GM23338 (cell line): ENCODE measurements around the gene TRPC6. TPM values are rescaled to one million over a fixed set of nuclear protein-coding genes. Genes with fewer than 3 reads are reported as not detected.
A peak's percentile ranks its signal among the peaks of the same experiment; 100 is the strongest.

Source experiments
- ATAC-seq: fragments of 200-7000 bp; cut with Tn5 transposase; 3 replicates; pipeline ENCODE4 v1.9.1; 2020
- DNase-seq: peaks from one replicate; pipeline ENCODE4 v3.0.0-alpha.2; 2015; ENCODE audit warnings: low spot score
- H2AFZ ChIP-seq: fragments of 200-600 bp; sonication (generic); 2 replicates; pipeline ENCODE4 v1.8.0; 2016; ENCODE audit warnings: antibody characterized with exemption, mild to moderate bottlenecking, moderate library complexity
- H3F3A ChIP-seq: fragments of 200-600 bp; sonication (generic); replicated peaks from 2 replicates; pipeline ENCODE4 v1.8.0; 2017; ENCODE audit warnings: antibody characterized with exemption, mixed run types, low read depth
- H3K27ac ChIP-seq: fragments of 200-600 bp; sonication (generic); 2 replicates; pipeline ENCODE4 v1.6.1; 2016; ENCODE audit warnings: low read depth
- H3K27me3 ChIP-seq: fragments of 200-600 bp; sonication (generic); 2 replicates; pipeline ENCODE4 v1.8.0; 2016; ENCODE audit warnings: mild to moderate bottlenecking, mixed run types, moderate library complexity; ENCODE audit not compliant: insufficient read depth
- H3K36me3 ChIP-seq: fragments of 200-600 bp; sonication (generic); 2 replicates; pipeline ENCODE4 v1.8.0; 2016; ENCODE audit warnings: mild to moderate bottlenecking; ENCODE audit not compliant: insufficient read depth
- H3K4me1 ChIP-seq: fragments of 200-600 bp; sonication (generic); 2 replicates; pipeline ENCODE4 v1.8.0; 2016; ENCODE audit warnings: mild to moderate bottlenecking, moderate library complexity; ENCODE audit not compliant: insufficient read depth
- H3K4me2 ChIP-seq: fragments of 200-600 bp; sonication (generic); 2 replicates; pipeline ENCODE4 v1.7.1; 2017; ENCODE audit warnings: mixed run types
- H3K4me3 ChIP-seq: fragments of 200-600 bp; sonication (generic); 2 replicates; pipeline ENCODE4 v1.6.1; 2016; ENCODE audit warnings: mixed run types
- H3K79me2 ChIP-seq: fragments of 200-600 bp; sonication (generic); replicated peaks from 2 replicates; pipeline ENCODE4 v1.8.0; 2017; ENCODE audit warnings: mild to moderate bottlenecking; ENCODE audit not compliant: insufficient read depth
- H3K9me2 ChIP-seq: fragments of 200-600 bp; sonication (generic); 2 replicates; pipeline ENCODE4 v1.8.0; 2017; ENCODE audit not compliant: insufficient read depth
- H4K20me1 ChIP-seq: fragments of 200-600 bp; sonication (generic); replicated peaks from 2 replicates; pipeline ENCODE4 v1.8.0; 2017; ENCODE audit warnings: mild to moderate bottlenecking; ENCODE audit not compliant: insufficient read depth
- H3K27ac Mint-ChIP-seq: 2 replicates; pipeline ENCODE4 v1.8.0; 2020; ENCODE audit warnings: inconsistent platforms, mild to moderate bottlenecking, moderate library complexity, mixed read lengths
- H3K27me3 Mint-ChIP-seq: 3 replicates; pipeline ENCODE4 v1.8.0; 2022; ENCODE audit warnings: low read depth, mild to moderate bottlenecking, moderate library complexity, mixed read lengths, inconsistent platforms; ENCODE audit not compliant: insufficient read depth, poor library complexity
- H3K36me3 Mint-ChIP-seq: 3 replicates; pipeline ENCODE4 v1.8.0; 2021; ENCODE audit warnings: low read depth, mild to moderate bottlenecking, inconsistent platforms, moderate library complexity, mixed read lengths
- H3K4me1 Mint-ChIP-seq: 3 replicates; pipeline ENCODE4 v1.8.0; 2020; ENCODE audit warnings: mild to moderate bottlenecking, inconsistent platforms, mixed read lengths
- H3K4me3 Mint-ChIP-seq: 3 replicates; pipeline ENCODE4 v1.8.0; 2021; ENCODE audit warnings: moderate library complexity, mild to moderate bottlenecking, inconsistent platforms, mixed read lengths
- H3K9me3 Mint-ChIP-seq: 3 replicates; pipeline ENCODE4 v1.8.0; 2020; ENCODE audit warnings: moderate library complexity, mild to moderate bottlenecking, inconsistent platforms, mixed read lengths
- CREB1 ChIP-seq: fragments of 250-450 bp; sonication (Bioruptor Pico); IDR thresholded peaks from 2 replicates; pipeline ENCODE4 v1.5.0; 2020; ENCODE audit warnings: low read depth, mild to moderate bottlenecking, moderate library complexity
- EZH2 ChIP-seq: fragments of 200-600 bp; sonication (generic); IDR thresholded peaks from one replicate; pipeline ENCODE4 v1.8.0; 2017; ENCODE audit warnings: antibody characterized with exemption, mild to moderate bottlenecking, low read depth; ENCODE audit not compliant: unreplicated experiment
- EZH2phosphoT487 ChIP-seq: fragments of 200-600 bp; sonication (generic); IDR thresholded peaks from one replicate; pipeline ENCODE4 v1.8.1; 2018; ENCODE audit warnings: antibody characterized with exemption; ENCODE audit not compliant: unreplicated experiment
- NANOG ChIP-seq: IDR thresholded peaks from 2 replicates; pipeline ENCODE4 v1.6.1; 2016; ENCODE audit warnings: antibody characterized with exemption, borderline replicate concordance
- POLR2AphosphoS5 ChIP-seq: IDR thresholded peaks from 2 replicates; pipeline ENCODE4 v1.6.1; 2016; ENCODE audit warnings: antibody characterized with exemption, low read depth
- REST ChIP-seq: IDR thresholded peaks from one replicate; pipeline ENCODE4 v1.6.1; 2018; ENCODE audit warnings: antibody characterized with exemption; ENCODE audit not compliant: unreplicated experiment
- polyA plus RNA-seq: library from polyadenylated mRNA; unstranded; fragments of >200 nt; fragmentation: Nextera tagmentation; extraction: Ambion mirVana; gene quantifications from 2 replicates; pipeline ENCODE4 v1.2.1, GENCODE V29; 2016
- total RNA-seq: library from RNA; depleted of rRNA; stranded (reverse); fragments of >200 nt; shearing (Covaris generic); gene quantifications from 2 replicates; pipeline ENCODE4 v1.2.3, GENCODE V29; 2014
- TF ChIP-seq, protein P1 (sequence below), 2 experiments: fragments of 200-600 bp in 1 of 2; sonication (generic) in 1 of 2; conservative IDR thresholded peaks; 2 replicates each; pipeline versions ENCODE4 v1.5.1 to v1.6.1; 2016 to 2017; ENCODE audit warnings: antibody characterized with exemption in 2 of 2, low read depth in 2 of 2, mild to moderate bottlenecking in 2 of 2, moderate library complexity in 1 of 2
- TF ChIP-seq, protein P2 (sequence below): fragments of 250-450 bp; sonication (Bioruptor Pico); IDR thresholded peaks from 2 replicates; pipeline ENCODE4 v1.5.0; 2020; ENCODE audit warnings: mild to moderate bottlenecking, moderate library complexity
- TF ChIP-seq, protein P3 (sequence below): IDR thresholded peaks from 2 replicates; pipeline ENCODE4 v1.6.1; 2016; ENCODE audit warnings: antibody characterized with exemption

TRPC6 gene
- total and polyA plus RNA-seq, 2 experiments from 2014 or later = 0.05 to 4.4 TPM

DNA sequence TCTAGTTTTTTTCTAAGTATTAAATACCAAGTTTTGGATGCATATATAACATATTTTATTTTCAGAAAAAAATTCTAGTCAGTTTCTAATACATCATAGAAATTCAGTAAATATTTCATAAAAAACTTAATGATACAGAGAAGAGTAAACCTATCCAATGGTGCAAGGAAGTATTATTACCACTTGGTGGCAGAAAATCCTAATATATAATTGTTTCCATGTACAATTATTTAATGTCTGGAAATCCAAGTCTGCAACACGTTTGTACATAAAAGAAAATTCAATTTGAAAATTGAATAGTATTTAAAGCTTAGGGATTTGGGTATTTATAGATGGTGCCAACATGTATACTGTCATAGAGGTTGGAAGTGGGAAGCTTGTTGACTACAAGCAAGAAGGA is 127.0 kb downstream of the TRPC6 start:
- Mint-ChIP-seq H3K4me3 (no peak overlapping the region), H3K4me1 (peaks cover 5% of the 10 kb centered on the region; the same call in 2 of the 3 replicates), H3K9me3 (peaks cover 8% of the 10 kb centered on the region), H3K27me3 (no peaks in the 10 kb centered on the region), H3K27ac (no peak overlapping the region), H3K36me3 (no peaks in the 10 kb centered on the region)
- Histone ChIP-seq H3K79me2 (no peaks in the 10 kb centered on the region), H3K4me2 (no peak overlapping the region), H3K27me3 (no peaks in the 10 kb centered on the region), H3F3A (no peaks in the 10 kb centered on the region), H4K20me1 (no peaks in the 10 kb centered on the region), H3K4me3 (no peak overlapping the region), H2AFZ (no peak overlapping the region), H3K9me2 (peaks cover 5% of the 10 kb centered on the region), H3K27ac (no peak overlapping the region), H3K36me3 (no peaks in the 10 kb centered on the region), H3K4me1 (0 out of 2 replicates have a peak, but pooled peaks cover 5% of the 10 kb centered on the region)
- TF ChIP-seq POLR2AphosphoS5 = no peak
- TF ChIP-seq, protein P1, sequence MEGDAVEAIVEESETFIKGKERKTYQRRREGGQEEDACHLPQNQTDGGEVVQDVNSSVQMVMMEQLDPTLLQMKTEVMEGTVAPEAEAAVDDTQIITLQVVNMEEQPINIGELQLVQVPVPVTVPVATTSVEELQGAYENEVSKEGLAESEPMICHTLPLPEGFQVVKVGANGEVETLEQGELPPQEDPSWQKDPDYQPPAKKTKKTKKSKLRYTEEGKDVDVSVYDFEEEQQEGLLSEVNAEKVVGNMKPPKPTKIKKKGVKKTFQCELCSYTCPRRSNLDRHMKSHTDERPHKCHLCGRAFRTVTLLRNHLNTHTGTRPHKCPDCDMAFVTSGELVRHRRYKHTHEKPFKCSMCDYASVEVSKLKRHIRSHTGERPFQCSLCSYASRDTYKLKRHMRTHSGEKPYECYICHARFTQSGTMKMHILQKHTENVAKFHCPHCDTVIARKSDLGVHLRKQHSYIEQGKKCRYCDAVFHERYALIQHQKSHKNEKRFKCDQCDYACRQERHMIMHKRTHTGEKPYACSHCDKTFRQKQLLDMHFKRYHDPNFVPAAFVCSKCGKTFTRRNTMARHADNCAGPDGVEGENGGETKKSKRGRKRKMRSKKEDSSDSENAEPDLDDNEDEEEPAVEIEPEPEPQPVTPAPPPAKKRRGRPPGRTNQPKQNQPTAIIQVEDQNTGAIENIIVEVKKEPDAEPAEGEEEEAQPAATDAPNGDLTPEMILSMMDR (conservative IDR thresholded peaks at IDR 0.05; ENCODE audit: low read depth in 2 of 2) = peak in 1 of 2 experiments; percentile 58; a peak in 3 of 4 replicates
- no peak for DNase-seq
- ATAC-seq = no peak

DNA sequence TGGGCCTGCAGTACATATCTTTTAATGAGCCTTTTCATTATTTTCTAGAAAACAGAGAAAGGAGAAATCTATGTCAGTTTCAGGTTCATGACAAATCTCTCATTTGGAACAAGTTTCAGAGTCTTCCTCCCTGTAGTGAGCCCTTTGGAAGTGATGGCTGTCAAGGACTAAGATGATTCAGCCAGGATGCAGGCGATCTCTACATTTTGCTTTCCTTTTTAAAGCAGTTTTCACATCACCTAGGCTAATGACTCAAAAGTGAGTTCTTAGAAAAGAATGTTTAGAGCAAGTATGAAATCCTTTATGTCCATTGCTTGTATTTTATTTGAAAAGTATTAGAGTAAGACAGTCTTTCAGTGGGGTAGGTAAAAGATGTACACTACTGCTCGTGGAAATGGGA is 130.1 kb downstream of the TRPC6 start:
- Histone ChIP-seq H3K27ac (no peak overlapping the region), H3K9me2 (no peaks in the 10 kb centered on the region), H3K79me2 (no peaks in the 10 kb centered on the region), H3K4me2 (no peak overlapping the region), H3F3A (no peaks in the 10 kb centered on the region), H3K27me3 (no peaks in the 10 kb centered on the region), H3K4me3 (no peak overlapping the region), H2AFZ (peak overlapping the region; percentile 14; the same call in 1 of the 2 replicates), H4K20me1 (no peaks in the 10 kb centered on the region), H3K4me1 (0 out of 2 replicates have a peak, but pooled peaks cover 5% of the 10 kb centered on the region), H3K36me3 (no peaks in the 10 kb centered on the region)
- Mint-ChIP-seq H3K9me3 (peaks cover 3% of the 10 kb centered on the region; the same call in 1 of the 3 replicates), H3K27me3 (no peaks in the 10 kb centered on the region), H3K36me3 (no peaks in the 10 kb centered on the region), H3K4me3 (no peak overlapping the region), H3K27ac (no peak overlapping the region), H3K4me1 (peaks cover 5% of the 10 kb centered on the region; the same call in 2 of the 3 replicates)
- DNase-seq = no peak
- no peak for ATAC-seq
- TF ChIP-seq POLR2AphosphoS5 (no peak), REST (no peak), NANOG (no peak), EZH2phosphoT487 (no peak), EZH2 (no peak), CREB1 (CRISPR knock-in tag) (no peak)
- TF ChIP-seq, protein P2, sequence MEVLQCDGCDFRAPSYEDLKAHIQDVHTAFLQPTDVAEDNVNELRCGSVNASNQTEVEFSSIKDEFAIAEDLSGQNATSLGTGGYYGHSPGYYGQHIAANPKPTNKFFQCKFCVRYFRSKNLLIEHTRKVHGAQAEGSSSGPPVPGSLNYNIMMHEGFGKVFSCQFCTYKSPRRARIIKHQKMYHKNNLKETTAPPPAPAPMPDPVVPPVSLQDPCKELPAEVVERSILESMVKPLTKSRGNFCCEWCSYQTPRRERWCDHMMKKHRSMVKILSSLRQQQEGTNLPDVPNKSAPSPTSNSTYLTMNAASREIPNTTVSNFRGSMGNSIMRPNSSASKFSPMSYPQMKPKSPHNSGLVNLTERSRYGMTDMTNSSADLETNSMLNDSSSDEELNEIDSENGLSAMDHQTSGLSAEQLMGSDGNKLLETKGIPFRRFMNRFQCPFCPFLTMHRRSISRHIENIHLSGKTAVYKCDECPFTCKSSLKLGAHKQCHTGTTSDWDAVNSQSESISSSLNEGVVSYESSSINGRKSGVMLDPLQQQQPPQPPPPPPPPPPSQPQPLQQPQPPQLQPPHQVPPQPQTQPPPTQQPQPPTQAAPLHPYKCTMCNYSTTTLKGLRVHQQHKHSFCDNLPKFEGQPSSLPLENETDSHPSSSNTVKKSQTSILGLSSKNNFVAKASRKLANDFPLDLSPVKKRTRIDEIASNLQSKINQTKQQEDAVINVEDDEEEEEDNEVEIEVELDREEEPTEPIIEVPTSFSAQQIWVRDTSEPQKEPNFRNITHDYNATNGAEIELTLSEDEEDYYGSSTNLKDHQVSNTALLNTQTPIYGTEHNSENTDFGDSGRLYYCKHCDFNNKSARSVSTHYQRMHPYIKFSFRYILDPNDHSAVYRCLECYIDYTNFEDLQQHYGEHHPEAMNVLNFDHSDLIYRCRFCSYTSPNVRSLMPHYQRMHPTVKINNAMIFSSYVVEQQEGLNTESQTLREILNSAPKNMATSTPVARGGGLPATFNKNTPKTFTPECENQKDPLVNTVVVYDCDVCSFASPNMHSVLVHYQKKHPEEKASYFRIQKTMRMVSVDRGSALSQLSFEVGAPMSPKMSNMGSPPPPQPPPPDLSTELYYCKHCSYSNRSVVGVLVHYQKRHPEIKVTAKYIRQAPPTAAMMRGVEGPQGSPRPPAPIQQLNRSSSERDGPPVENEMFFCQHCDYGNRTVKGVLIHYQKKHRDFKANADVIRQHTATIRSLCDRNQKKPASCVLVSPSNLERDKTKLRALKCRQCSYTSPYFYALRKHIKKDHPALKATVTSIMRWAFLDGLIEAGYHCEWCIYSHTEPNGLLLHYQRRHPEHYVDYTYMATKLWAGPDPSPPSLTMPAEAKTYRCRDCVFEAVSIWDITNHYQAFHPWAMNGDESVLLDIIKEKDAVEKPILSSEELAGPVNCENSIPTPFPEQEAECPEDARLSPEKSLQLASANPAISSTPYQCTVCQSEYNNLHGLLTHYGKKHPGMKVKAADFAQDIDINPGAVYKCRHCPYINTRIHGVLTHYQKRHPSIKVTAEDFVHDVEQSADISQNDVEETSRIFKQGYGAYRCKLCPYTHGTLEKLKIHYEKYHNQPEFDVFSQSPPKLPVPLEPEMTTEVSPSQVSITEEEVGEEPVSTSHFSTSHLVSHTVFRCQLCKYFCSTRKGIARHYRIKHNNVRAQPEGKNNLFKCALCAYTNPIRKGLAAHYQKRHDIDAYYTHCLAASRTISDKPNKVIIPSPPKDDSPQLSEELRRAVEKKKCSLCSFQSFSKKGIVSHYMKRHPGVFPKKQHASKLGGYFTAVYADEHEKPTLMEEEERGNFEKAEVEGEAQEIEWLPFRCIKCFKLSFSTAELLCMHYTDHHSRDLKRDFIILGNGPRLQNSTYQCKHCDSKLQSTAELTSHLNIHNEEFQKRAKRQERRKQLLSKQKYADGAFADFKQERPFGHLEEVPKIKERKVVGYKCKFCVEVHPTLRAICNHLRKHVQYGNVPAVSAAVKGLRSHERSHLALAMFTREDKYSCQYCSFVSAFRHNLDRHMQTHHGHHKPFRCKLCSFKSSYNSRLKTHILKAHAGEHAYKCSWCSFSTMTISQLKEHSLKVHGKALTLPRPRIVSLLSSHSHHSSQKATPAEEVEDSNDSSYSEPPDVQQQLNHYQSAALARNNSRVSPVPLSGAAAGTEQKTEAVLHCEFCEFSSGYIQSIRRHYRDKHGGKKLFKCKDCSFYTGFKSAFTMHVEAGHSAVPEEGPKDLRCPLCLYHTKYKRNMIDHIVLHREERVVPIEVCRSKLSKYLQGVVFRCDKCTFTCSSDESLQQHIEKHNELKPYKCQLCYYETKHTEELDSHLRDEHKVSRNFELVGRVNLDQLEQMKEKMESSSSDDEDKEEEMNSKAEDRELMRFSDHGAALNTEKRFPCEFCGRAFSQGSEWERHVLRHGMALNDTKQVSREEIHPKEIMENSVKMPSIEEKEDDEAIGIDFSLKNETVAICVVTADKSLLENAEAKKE (CRISPR knock-in tag) = no peak
- TF ChIP-seq, protein P3, sequence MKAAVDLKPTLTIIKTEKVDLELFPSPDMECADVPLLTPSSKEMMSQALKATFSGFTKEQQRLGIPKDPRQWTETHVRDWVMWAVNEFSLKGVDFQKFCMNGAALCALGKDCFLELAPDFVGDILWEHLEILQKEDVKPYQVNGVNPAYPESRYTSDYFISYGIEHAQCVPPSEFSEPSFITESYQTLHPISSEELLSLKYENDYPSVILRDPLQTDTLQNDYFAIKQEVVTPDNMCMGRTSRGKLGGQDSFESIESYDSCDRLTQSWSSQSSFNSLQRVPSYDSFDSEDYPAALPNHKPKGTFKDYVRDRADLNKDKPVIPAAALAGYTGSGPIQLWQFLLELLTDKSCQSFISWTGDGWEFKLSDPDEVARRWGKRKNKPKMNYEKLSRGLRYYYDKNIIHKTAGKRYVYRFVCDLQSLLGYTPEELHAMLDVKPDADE = no peak
